Measurements from ENCODE around the gene CDHR4. TPM values are rescaled to one million over a fixed set of nuclear protein-coding genes. Genes with fewer than 3 reads are reported as not detected.
"Not testable (repeated sequence)": the region's sequence is repeated elsewhere in the genome, so short reads cannot be mapped to it uniquely, and the experiment has no call there.

CDHR4 gene
- total and polyA plus RNA-seq, 9 donors = 0.16 to 37.7 (median 2.6) TPM; not detected in 3

- Histone ChIP-seq H3K36me3 (no peaks in the 10 kb centered on the region), H3K9me3 (no peaks in the 10 kb centered on the region), H3K27ac (no peak overlapping the region), H3K4me3 (no peak overlapping the region), H3K27me3 (no peaks in the 10 kb centered on the region), H3K4me1 (ENCODE audit: insufficient read depth) (peaks cover 15% of the 10 kb centered on the region)
- TF ChIP-seq, protein P1, sequence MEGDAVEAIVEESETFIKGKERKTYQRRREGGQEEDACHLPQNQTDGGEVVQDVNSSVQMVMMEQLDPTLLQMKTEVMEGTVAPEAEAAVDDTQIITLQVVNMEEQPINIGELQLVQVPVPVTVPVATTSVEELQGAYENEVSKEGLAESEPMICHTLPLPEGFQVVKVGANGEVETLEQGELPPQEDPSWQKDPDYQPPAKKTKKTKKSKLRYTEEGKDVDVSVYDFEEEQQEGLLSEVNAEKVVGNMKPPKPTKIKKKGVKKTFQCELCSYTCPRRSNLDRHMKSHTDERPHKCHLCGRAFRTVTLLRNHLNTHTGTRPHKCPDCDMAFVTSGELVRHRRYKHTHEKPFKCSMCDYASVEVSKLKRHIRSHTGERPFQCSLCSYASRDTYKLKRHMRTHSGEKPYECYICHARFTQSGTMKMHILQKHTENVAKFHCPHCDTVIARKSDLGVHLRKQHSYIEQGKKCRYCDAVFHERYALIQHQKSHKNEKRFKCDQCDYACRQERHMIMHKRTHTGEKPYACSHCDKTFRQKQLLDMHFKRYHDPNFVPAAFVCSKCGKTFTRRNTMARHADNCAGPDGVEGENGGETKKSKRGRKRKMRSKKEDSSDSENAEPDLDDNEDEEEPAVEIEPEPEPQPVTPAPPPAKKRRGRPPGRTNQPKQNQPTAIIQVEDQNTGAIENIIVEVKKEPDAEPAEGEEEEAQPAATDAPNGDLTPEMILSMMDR (IDR thresholded peaks at IDR 0.05) = no peak
- no peak for TF ChIP-seq EP300 (IDR thresholded peaks at IDR 0.05)
- TF ChIP-seq POLR2A (IDR thresholded peaks at IDR 0.05) = no peak
- 53 to 74% (median 56%) methylated on average over 4 of the region's 4 CpGs for WGBS, 3 donors
- intact Hi-C loops (cut with DNase I) = no loop called here
- no peak for DNase-seq
These were observed 48.2 kb downstream of the CDHR4 start for GRCh38 chr3:49751501-49751900.

GRCh38 chr3:49750056-49750455 lies 49.6 kb downstream of the CDHR4 start:
- 75 to 83% (median 81%) methylated on average over 4 of the region's 4 CpGs for WGBS, 3 donors
- H3K9me3 ChIP-seq = no peaks in the 10 kb centered on the region
- DNase-seq = no peak
- H3K27ac ChIP-seq = no peak overlapping the region
- TF ChIP-seq POLR2A (IDR thresholded peaks at IDR 0.05) = no peak
- no peak for TF ChIP-seq EP300 (IDR thresholded peaks at IDR 0.05)
- TF ChIP-seq, protein P1 (IDR thresholded peaks at IDR 0.05) = no peak
- no peaks in the 10 kb centered on the region for H3K36me3 ChIP-seq
- H3K4me3 ChIP-seq = no peak overlapping the region
- intact Hi-C loops (cut with DNase I) = no loop called here
- H3K27me3 ChIP-seq = no peaks in the 10 kb centered on the region
- H3K4me1 ChIP-seq (ENCODE audit: insufficient read depth) = peaks cover 15% of the 10 kb centered on the region

- H3K27me3 ChIP-seq; H3K36me3 ChIP-seq; H3K9me3 ChIP-seq; DNase-seq; intact Hi-C loops (cut with DNase I); H3K4me1 ChIP-seq (ENCODE audit: insufficient read depth); H3K4me3 ChIP-seq; H3K27ac ChIP-seq: not testable (repeated sequence)
- 89 to 92% (median 92%) methylated on average over 5 of the region's 5 CpGs for WGBS, 3 donors
These were observed 50.8 kb downstream of the CDHR4 start for GRCh38 chr3:49748874-49749273.

DNA sequence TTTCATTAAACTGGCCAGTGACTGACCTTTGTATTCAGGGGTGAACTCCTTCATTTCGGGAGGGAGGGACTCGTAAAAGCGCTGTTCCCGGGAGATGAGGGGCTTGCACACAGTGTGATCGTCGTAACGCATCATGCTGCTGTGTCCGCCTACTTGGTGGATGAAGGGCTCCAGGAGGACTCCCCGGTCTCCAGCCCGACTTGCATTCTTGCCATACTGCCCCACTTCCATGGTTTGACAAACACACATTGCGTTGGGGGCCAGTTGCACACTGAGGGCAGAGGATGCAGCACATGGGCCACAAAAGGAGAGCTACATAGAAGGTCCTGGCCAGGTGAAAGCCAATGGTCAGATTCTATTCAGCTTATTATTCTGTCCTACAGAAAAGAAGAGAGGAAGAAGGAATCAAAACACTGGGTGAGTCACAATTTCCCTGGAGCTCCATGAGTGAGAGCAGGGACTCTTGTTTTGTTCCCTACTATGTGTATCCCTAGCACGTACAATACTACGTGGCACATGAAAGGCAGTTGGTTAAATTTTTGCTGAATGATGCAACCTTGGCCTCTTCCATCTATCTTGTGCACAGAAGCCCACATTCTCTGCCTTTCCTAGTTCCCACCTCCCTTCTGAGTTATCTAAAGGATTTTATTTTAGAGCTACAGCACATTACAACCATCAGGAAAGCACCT lies 51.7 kb downstream of the CDHR4 start:
- Histone ChIP-seq H3K36me3 (no peaks in the 10 kb centered on the region), H3K27me3 (no peaks in the 10 kb centered on the region), H3K4me3 (no peak overlapping the region), H3K27ac (no peak overlapping the region), H3K4me1 (ENCODE audit: insufficient read depth) (peaks cover 8% of the 10 kb centered on the region), H3K9me3 (no peaks in the 10 kb centered on the region)
- no peak for TF ChIP-seq EP300 (IDR thresholded peaks at IDR 0.05)
- TF ChIP-seq POLR2A (IDR thresholded peaks at IDR 0.05) = no peak
- TF ChIP-seq, protein P1 (IDR thresholded peaks at IDR 0.05) = no peak
- 78 to 81% (median 80%) methylated on average over 13 of the region's 13 CpGs for WGBS, 3 donors
- intact Hi-C loops (cut with DNase I) = no loop called here
- DNase-seq = no peak

DNA sequence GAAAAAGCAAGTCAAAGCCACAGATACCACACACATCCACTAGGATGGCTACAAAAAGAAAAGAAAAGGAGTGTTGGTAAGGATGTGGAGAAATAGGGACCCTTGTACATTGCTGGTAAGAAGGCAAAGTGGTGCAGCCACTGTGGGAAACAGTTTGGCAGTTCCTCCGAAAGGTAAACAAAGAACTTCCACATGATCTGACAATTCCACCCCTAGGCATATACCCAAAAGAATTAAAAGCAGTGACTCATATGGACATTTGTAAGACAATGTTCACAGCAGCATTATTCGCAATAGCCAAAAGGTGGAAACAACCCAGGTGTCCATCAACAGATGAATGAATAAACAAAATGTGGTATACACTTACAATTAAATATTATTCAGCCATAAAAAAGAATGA lies 53.7 kb downstream of the CDHR4 start:
- 91 to 95% (median 93%) methylated on average over 2 of the region's 2 CpGs for WGBS, 3 donors
- TF ChIP-seq, protein P1 (IDR thresholded peaks at IDR 0.05) = no peak
- TF ChIP-seq EP300 (IDR thresholded peaks at IDR 0.05) = no peak
- no peak for TF ChIP-seq POLR2A (IDR thresholded peaks at IDR 0.05)
- Histone ChIP-seq H3K4me1 (ENCODE audit: insufficient read depth) (peaks cover 8% of the 10 kb centered on the region), H3K27me3 (no peaks in the 10 kb centered on the region), H3K27ac (no peak overlapping the region), H3K4me3 (no peak overlapping the region), H3K9me3 (no peaks in the 10 kb centered on the region), H3K36me3 (no peaks in the 10 kb centered on the region)
- DNase-seq = no peak
- intact Hi-C loops (cut with DNase I) = no loop called here

Data from ovary (tissue), 9 donors.